ACC112 (cell line): ENCODE measurements around the gene ADAMTS17.

Experiments used
- H2AFZ ChIP-seq: fragments of 200-600 bp; sonication (generic); one replicate; pipeline ENCODE4 v1.6.0; 2017; ENCODE audit warnings: antibody characterized with exemption, low read length; ENCODE audit not compliant: unreplicated experiment
- H3K27ac ChIP-seq: fragments of 200-600 bp; sonication (generic); 2 replicates; pipeline ENCODE4 v1.5.1; 2014; ENCODE audit warnings: low read depth, mild to moderate bottlenecking, antibody characterized with exemption, low read length, moderate library complexity
- H3K27me3 ChIP-seq: fragments of 200-600 bp; sonication (generic); 2 replicates; pipeline ENCODE4 v1.6.1; 2014; ENCODE audit warnings: mild to moderate bottlenecking, antibody characterized with exemption, low read length, moderate library complexity, mixed read lengths; ENCODE audit not compliant: insufficient read depth
- H3K36me3 ChIP-seq: fragments of 200-600 bp; sonication (generic); 2 replicates; pipeline ENCODE4 v1.6.1; 2016; ENCODE audit warnings: mild to moderate bottlenecking, antibody characterized with exemption, low read length, moderate library complexity, mixed read lengths; ENCODE audit not compliant: insufficient read depth
- H3K4me1 ChIP-seq: fragments of 200-600 bp; sonication (generic); one replicate; pipeline ENCODE4 v1.6.1; 2016; ENCODE audit warnings: low read length, mixed read lengths; ENCODE audit not compliant: insufficient read depth, unreplicated experiment, control insufficient read depth
- H3K4me3 ChIP-seq: fragments of 200-600 bp; sonication (generic); 2 replicates; pipeline ENCODE4 v1.5.1; 2014; ENCODE audit warnings: mild to moderate bottlenecking, low read depth, low read length
- H3K79me2 ChIP-seq: fragments of 200-600 bp; sonication (generic); one replicate; pipeline ENCODE4 v1.6.0; 2016; ENCODE audit warnings: low read length; ENCODE audit not compliant: control insufficient read depth, unreplicated experiment, insufficient read depth

Gene ADAMTS17

DNA sequence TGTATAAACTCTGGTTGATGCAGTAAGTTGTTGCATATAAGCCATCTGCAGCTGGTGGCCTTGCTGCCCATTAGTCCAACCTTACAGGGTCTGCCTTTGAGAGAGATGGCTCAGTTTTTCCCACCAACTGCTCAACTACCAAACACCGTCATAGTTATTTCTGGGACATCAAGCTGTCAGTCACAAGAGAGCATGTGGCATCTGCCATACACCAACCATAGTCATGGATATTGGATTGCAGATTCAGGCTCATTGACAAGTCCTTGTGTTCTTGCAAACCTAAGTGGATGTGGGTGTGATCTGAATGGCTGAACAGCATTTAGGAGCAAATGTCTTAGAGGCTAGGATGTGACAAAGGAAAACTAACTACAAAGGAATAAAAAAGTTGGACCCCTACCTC, 137.6 kb downstream of the ADAMTS17 start:
- no peak overlapping the region for H3K4me3 ChIP-seq
- H3K27me3 ChIP-seq = no peaks in the 10 kb centered on the region
- no peaks in the 10 kb centered on the region for H3K79me2 ChIP-seq
- no peak overlapping the region for H3K27ac ChIP-seq
- H3K36me3 ChIP-seq = no peaks in the 10 kb centered on the region
- no peak overlapping the region for H2AFZ ChIP-seq
- H3K4me1 ChIP-seq = no peaks in the 10 kb centered on the region

DNA sequence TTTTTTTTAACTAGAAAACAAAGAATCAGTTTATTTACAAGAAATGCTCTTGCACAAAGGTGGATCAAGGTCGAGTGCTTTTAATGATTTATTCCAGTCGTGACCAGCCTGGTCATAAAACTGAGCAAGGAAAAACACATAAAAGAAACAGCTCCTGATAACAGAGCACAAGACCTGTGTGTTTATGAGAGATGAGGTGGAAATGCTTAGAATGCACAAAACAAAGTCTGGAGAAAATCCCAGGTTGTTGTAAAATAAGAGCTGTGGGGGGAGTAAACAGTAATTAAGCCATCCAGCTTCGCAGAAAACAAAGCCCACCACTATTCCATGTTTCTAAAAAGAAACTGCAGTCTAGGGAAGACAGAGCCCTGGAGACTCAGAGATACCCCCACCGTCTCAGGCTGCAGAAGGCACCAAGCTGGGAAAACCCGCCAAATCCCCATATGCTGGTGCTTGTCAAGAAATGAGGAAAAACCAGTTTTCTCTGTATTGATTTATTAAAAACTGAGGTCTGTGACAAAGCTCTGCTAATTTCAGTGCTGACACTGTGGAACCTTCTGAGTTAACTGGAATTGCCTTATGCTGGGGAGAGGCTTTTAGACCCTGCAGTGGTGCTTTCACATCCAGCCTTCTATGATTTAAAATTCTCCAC, 139.3 kb downstream of the ADAMTS17 start:
- no peak overlapping the region for H2AFZ ChIP-seq
- no peaks in the 10 kb centered on the region for H3K4me1 ChIP-seq
- no peak overlapping the region for H3K27ac ChIP-seq
- H3K36me3 ChIP-seq = no peaks in the 10 kb centered on the region
- H3K79me2 ChIP-seq = no peaks in the 10 kb centered on the region
- H3K27me3 ChIP-seq = no peaks in the 10 kb centered on the region
- H3K4me3 ChIP-seq = no peak overlapping the region

DNA sequence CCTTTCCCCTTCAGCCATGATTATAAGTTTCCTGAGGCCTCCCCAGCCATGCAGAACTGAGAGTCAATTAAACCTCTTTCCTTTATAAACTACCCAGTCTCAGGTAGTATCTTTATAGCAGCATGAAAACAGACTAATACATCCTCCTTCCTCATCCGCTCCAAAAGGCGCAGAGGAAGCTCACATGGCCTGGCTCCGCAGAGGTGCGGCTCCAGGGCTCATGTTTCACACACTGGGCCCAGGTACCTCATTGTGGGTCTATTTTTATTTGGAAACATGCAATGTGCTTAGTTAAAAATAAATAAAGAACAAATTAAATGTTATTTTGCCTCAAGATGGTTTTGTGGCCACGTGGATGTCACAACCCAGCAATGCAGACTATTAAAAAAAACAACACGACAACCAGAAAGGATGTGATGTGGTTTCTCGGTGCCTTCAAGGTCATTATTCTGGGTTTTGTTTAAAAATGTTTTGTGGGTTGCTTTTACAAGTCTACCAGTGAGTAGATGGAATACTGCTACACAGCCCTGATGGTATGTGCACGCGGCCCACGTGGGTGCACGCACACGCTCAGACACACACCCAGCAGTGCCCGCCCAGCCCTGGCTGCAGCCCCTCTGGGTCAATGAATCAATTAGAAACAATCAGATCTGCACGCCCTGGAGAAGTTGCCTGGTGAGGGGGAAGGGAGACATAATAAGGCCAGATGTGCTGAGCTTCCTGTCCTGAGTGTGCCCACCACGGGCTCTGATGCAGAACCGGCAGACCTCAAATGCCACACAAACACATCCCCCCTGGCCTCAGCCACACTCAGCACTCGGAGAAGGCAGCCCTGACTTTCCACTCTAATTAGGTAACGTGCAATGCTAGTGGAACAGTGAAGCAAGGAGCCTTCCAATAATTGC, 140.1 kb downstream of the ADAMTS17 start:
- Histone ChIP-seq H3K4me1 (no peaks in the 10 kb centered on the region), H3K79me2 (no peaks in the 10 kb centered on the region), H3K4me3 (no peak overlapping the region), H3K36me3 (no peaks in the 10 kb centered on the region), H2AFZ (no peak overlapping the region), H3K27ac (no peak overlapping the region), H3K27me3 (no peaks in the 10 kb centered on the region)

DNA sequence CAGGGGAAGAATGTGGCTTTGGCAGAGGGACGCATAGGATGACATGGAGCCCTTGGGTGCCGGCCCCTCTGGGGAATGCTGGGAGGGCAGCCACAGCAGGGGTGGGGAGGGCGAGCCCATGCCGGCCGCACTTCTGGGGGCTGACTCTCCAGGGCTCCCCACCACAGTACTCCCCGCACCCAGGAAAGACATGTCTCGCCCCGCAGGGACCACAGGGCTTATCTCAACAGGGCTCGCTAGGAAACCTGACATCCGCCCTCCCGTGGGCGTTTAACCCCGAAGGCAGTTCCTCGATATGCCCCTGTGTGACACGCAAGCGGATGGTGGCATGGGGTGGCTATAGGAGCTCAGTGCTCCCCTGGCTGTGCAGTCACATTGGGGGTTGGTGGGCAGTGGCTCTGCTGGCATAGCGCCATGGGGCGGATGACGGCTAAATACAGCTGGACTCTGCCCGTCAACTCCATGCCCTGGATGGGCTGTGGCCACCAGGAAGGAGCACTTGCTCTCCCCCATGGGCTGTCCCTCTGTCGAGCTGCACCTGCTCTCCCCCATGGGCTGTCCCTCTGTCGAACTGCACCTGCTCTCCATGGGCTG, 141.4 kb downstream of the ADAMTS17 start:
- Histone ChIP-seq H3K79me2 (no peaks in the 10 kb centered on the region), H3K27me3 (no peaks in the 10 kb centered on the region), H3K4me1 (no peaks in the 10 kb centered on the region), H3K4me3 (no peak overlapping the region), H3K36me3 (no peaks in the 10 kb centered on the region), H2AFZ (no peak overlapping the region), H3K27ac (no peak overlapping the region)

DNA sequence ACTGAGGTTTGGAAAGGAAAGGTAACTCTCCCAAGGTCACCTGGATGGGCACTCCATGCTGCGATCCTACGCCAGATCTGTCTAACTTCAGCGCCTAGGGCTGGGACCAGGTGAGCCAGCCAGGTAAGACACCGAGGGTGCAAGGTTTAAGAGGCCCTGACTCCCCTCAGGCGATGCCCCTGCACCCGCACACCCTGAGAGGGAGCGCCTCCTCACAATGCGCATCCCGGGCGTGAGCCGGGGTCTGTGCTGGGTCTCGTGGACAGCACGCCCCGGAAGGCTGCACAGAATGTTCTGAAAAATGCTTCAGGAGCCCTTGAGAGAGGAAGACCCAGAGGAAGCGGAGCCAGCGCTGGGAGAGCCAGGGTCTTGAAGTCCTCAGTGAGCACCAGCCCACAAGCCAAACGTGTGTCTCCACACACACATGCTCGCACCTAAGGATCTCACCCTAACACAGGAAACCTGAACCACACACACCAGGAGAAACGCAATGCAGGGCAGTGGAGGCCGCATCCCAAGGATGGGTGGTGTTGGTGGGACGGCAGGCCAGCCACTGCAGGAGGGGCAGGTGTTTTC, 142.0 kb downstream of the ADAMTS17 start:
- Histone ChIP-seq H3K27me3 (no peaks in the 10 kb centered on the region), H3K36me3 (no peaks in the 10 kb centered on the region), H3K4me1 (no peaks in the 10 kb centered on the region)

DNA sequence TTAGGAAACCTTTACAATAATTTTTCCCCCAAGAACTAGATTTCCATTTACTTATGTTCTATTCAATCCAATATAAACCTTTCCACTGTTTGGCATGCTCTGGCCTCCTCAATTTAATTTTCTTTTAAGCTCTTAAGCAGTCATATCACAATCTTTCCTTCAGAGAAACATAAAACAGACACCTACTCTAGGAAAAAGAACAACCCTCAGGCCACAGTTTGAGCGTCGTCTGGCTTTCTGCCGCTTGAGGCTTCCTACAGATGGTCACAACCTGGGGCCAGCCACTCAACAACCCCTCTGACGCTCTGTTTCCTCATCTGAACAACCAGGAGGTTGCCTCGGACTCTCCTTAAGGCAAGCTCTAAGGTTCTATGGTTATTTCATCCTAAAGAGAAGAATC, 143.3 kb downstream of the ADAMTS17 start:
- no peaks in the 10 kb centered on the region for H3K79me2 ChIP-seq
- H3K27ac ChIP-seq = no peak overlapping the region

More for the DNA sequence above, 142.0 kb downstream of the ADAMTS17 start:
- H3K79me2 ChIP-seq = no peaks in the 10 kb centered on the region
- H2AFZ ChIP-seq = no peak overlapping the region
- H3K4me3 ChIP-seq = no peak overlapping the region
- H3K27ac ChIP-seq = no peak overlapping the region

DNA sequence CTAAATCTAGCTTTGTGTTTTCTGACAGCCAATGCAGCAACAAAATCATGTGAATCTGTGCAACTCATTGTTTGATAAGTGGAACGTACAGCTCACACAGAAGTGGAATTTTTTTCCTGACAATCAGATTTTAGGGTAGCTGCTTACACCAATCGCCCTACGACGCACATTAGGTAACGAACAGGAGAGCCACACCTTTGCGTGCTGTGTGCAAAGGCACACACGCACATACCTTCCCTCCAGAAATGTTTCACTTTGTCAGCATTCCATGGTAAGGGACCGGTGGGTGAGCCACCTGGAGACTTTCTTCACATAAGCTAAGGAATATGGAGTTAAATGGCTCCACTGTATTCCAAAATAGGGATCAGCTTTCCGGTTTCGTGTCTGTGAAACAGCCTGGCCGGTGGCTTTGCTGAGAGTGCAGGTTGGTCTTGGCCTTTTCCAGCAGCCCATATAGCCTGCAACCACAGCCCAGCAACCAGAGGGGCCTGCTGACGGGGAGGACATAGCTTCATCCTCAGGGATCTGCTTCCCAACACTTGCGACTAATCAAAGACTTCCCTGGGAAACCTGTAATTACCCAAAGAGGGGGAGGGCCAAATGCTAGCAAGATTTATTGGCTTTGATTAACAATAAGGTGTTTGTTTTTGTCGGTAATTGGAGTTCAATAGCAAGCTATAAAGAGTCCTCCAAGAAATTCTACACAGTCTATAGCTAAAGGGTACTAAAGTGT, 145.3 kb downstream of the ADAMTS17 start:
- H3K27ac ChIP-seq = no peak overlapping the region
- H3K27me3 ChIP-seq = no peaks in the 10 kb centered on the region
- no peaks in the 10 kb centered on the region for H3K79me2 ChIP-seq
- H3K4me1 ChIP-seq = no peaks in the 10 kb centered on the region
- no peak overlapping the region for H3K4me3 ChIP-seq
- H3K36me3 ChIP-seq = no peaks in the 10 kb centered on the region
- no peak overlapping the region for H2AFZ ChIP-seq

More for the DNA sequence above, 143.3 kb downstream of the ADAMTS17 start:
- H2AFZ ChIP-seq = no peak overlapping the region
- H3K4me3 ChIP-seq = no peak overlapping the region
- no peaks in the 10 kb centered on the region for H3K4me1 ChIP-seq
- no peaks in the 10 kb centered on the region for H3K27me3 ChIP-seq
- H3K36me3 ChIP-seq = no peaks in the 10 kb centered on the region

DNA sequence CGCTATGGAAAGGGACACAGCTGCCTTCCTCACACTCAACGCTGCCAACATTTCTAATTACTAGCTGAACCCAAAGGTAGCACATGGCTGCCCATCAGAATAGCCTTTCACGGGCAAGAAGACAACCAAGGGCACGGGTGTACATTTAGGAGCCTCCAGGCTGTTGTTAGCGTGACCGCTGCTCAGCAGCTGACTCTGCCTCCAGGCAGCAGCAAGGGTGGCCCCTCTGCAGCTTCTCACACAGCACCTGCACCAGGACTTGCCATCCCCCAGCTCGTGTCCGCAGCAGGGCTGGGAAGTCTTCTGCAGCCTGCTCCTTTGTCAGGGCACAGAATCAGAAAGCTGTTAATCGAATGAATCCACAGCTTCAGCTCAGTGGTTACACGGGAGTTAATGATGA, 146.8 kb downstream of the ADAMTS17 start:
- no peaks in the 10 kb centered on the region for H3K79me2 ChIP-seq
- no peaks in the 10 kb centered on the region for H3K4me1 ChIP-seq
- no peak overlapping the region for H3K4me3 ChIP-seq
- H3K27me3 ChIP-seq = no peaks in the 10 kb centered on the region
- no peak overlapping the region for H2AFZ ChIP-seq
- H3K27ac ChIP-seq = no peak overlapping the region
- no peaks in the 10 kb centered on the region for H3K36me3 ChIP-seq

DNA sequence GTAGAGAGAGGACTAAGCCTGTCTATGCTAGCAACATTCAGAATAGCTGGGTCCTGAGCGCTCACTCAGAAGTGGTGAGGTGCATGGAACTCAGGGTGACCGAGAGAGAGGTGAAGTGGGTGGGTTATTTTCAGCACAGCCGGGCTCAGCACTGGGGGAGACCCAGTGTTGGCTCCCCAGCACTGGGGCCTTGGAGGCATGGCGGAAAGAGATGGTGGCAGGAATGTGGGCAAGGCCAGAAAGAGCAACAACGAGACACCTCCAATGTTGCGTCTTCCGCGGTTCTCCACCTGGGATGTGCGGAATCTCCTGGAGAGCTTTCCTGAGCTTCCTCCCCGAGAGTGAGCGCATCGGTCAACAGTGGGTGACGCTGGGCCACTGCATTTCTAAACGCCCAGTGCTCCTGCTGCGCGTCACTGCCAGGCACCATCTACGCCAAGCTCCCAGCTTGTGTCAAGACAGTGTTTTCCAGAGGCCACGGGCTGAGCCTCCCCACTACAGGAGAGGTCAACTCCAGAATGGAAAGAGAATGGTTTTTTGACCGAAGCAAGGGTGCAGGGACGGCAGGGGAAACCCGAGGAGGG, 148.4 kb downstream of the ADAMTS17 start:
- Histone ChIP-seq H3K4me1 (no peaks in the 10 kb centered on the region), H3K36me3 (no peaks in the 10 kb centered on the region), H2AFZ (no peak overlapping the region), H3K4me3 (no peak overlapping the region), H3K27me3 (no peaks in the 10 kb centered on the region), H3K79me2 (no peaks in the 10 kb centered on the region), H3K27ac (no peak overlapping the region)
